Heart left ventricle (tissue), 13 donors: ENCODE results near the gene TCAF1.

ENCODE experiments used
- POLR2A ChIP-seq, 2 donors: fragments of 450-650 bp; IDR thresholded peaks; one replicate each; pipeline ENCODE4 v1.6.1; 2017; ENCODE audit warnings: antibody characterized with exemption in 2 of 2, mild to moderate bottlenecking in 2 of 2, moderate library complexity in 2 of 2
- TF ChIP-seq, protein P1 (sequence below), 12 donors: fragments of 200-600 bp; sonication (generic) in 4 of 12; IDR thresholded peaks; one replicate each; pipeline versions ENCODE4 v1.5.0 to v1.8.0; 2018 to 2022; ENCODE audit warnings: antibody characterized with exemption in 12 of 12, mild to moderate bottlenecking in 5 of 12
- donor health status: ischemic (EF 13 %, LVEDD 7.1; RV severe dilation, severe dysfunction).
- donor health status: DM: no; HTN: yes; CAD: no.
- donor health status: DM: no; HTN: no; CAD: no.
- donor health status: ischemic (EF 25% LVEDD 6.9; RV normal size, moderate dysfunction).
- donor health status: ischemic (EF 25% LVEDD 5.7; RV mildly dilated, moderate dysfunction).
- donor health status: ischemic (EF 35%, LVEDD 5.7; RV mildly dilated, moderate dysfunction).
- donor health status: nonischemic (EF 11% LVEDD 7.7; RV severe dilation, severe dysfunction).
- donor health status: DM: yes; HTN: yes; CAD: no.
- donor health status: PGD.
- donor health status: ischemic (EF 29% LVEDD 5.4; RV normal size, mild dysfunction).
- donor health status: nonischemic (EF 23%, LVEDD 6.1; RV moderate dilation, normal function).

DNA sequence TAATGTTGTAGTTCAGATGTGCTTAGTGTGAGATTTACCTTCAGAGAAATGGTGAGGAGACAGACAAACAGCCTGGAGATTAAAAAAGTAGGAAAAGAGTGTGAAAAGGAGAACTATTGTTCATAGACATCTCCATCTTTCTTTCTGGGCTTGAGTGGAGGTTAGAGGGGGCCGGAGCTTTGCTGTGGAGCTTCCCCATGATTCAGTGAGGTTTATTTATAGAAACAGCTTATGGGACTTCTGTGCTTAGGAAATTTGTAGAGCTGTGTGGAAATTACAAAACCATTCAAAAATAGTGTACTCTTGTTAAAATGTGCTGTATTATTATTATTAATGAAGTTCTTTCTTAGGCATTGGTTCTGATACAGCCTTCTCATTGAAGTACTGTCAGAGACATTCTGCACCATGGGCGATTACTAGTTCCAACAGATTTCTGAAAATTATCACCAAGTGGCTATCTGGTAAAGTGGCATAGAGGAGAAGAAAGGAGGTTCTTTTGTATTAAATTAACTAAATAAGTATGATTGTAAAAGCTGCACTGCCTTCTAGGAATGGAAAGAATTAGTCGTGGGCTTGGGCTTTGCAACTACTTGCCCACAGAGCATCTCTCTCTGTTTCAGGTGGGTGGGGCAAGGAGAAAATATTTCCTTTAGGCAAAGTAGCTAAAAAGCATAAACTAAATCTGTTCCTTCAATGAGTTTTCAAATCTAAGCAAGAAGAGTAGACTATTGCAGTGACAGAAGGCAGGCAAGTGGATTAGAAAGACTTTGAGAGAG lies 8.7 kb upstream of the TCAF1 start:
- TF ChIP-seq, protein P1, sequence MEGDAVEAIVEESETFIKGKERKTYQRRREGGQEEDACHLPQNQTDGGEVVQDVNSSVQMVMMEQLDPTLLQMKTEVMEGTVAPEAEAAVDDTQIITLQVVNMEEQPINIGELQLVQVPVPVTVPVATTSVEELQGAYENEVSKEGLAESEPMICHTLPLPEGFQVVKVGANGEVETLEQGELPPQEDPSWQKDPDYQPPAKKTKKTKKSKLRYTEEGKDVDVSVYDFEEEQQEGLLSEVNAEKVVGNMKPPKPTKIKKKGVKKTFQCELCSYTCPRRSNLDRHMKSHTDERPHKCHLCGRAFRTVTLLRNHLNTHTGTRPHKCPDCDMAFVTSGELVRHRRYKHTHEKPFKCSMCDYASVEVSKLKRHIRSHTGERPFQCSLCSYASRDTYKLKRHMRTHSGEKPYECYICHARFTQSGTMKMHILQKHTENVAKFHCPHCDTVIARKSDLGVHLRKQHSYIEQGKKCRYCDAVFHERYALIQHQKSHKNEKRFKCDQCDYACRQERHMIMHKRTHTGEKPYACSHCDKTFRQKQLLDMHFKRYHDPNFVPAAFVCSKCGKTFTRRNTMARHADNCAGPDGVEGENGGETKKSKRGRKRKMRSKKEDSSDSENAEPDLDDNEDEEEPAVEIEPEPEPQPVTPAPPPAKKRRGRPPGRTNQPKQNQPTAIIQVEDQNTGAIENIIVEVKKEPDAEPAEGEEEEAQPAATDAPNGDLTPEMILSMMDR (IDR thresholded peaks at IDR 0.05) = no peak
- no peak for TF ChIP-seq POLR2A (IDR thresholded peaks at IDR 0.05)
